Karpas-422 (cell line): ENCODE data around the gene EFHD2. TPM values are rescaled to one million over a fixed set of nuclear protein-coding genes. Genes with fewer than 3 reads are reported as not detected.

ENCODE experiments used
- DNase-seq: peaks from one replicate; pipeline ENCODE4 v3.0.0-alpha.2; 2015
- H2AFZ ChIP-seq: fragments of 200-600 bp; sonication (generic); 2 replicates; pipeline ENCODE4 v1.6.1; 2014; ENCODE audit warnings: antibody characterized with exemption, low read length, mixed read lengths
- H3K27ac ChIP-seq: fragments of 200-600 bp; sonication (generic); 2 replicates; pipeline ENCODE4 v1.5.1; 2014; ENCODE audit warnings: mild to moderate bottlenecking, low read length, moderate library complexity
- H3K27me3 ChIP-seq: fragments of 200-600 bp; sonication (generic); 2 replicates; pipeline ENCODE4 v1.6.1; 2014; ENCODE audit warnings: low read length, mixed read lengths
- H3K36me3 ChIP-seq: fragments of 200-600 bp; sonication (generic); 2 replicates; pipeline ENCODE4 v1.6.1; 2014; ENCODE audit warnings: low read length, mixed read lengths; ENCODE audit not compliant: insufficient read depth
- H3K4me1 ChIP-seq: fragments of 200-600 bp; sonication (generic); 2 replicates; pipeline ENCODE4 v1.6.1; 2014; ENCODE audit warnings: mild to moderate bottlenecking, low read length, mixed read lengths
- H3K4me2 ChIP-seq: fragments of 200-600 bp; sonication (generic); 2 replicates; pipeline ENCODE4 v1.6.1; 2014; ENCODE audit warnings: low read length, low read depth, mild to moderate bottlenecking; ENCODE audit not compliant: poor library complexity, severe bottlenecking
- H3K4me3 ChIP-seq: fragments of 200-600 bp; sonication (generic); 2 replicates; pipeline ENCODE4 v1.5.1; 2014; ENCODE audit warnings: mild to moderate bottlenecking, antibody characterized with exemption, low read length, mixed read lengths
- H3K79me2 ChIP-seq: fragments of 200-600 bp; sonication (generic); 2 replicates; pipeline ENCODE4 v1.6.1; 2014; ENCODE audit warnings: mild to moderate bottlenecking, low read length, mixed read lengths
- H3K9ac ChIP-seq: fragments of 200-600 bp; sonication (generic); 2 replicates; pipeline ENCODE4 v1.6.0; 2014; ENCODE audit warnings: low read length
- H3K9me2 ChIP-seq: fragments of 200-600 bp; sonication (generic), shearing (Covaris generic); replicated peaks from 2 replicates; pipeline ENCODE4 v1.6.0; 2014; ENCODE audit warnings: mild to moderate bottlenecking, low read length, moderate library complexity; ENCODE audit not compliant: insufficient read depth
- H3K9me3 ChIP-seq: fragments of 300-700, 200-600 bp; sonication (generic); 2 replicates; pipeline ENCODE4 v1.6.1; 2014; ENCODE audit warnings: low read length, mixed read lengths
- H4K20me1 ChIP-seq: fragments of 200-600 bp; sonication (generic); 2 replicates; pipeline ENCODE4 v1.6.1; 2014; ENCODE audit warnings: mild to moderate bottlenecking, antibody characterized with exemption, low read length, low read depth; ENCODE audit not compliant: insufficient read depth
- total RNA-seq: library from RNA; depleted of rRNA; stranded (reverse); fragments of >200 nt; shearing (Covaris generic); gene quantifications from 2 replicates; pipeline ENCODE4 v1.2.3, GENCODE V29; 2014; ENCODE audit warnings: low replicate concordance

The EFHD2 gene
- total RNA-seq, 1 experiment from 2014 or later, result 24.9 TPM

GRCh38 chr1:15412175-15412800, 2.6 kb downstream of the EFHD2 start:
- Histone ChIP-seq H3K9me3 (no peaks in the 10 kb centered on the region), H4K20me1 (peaks cover 18% of the 10 kb centered on the region; the same call in 1 of the 2 replicates), H3K79me2 (peaks cover 73% of the 10 kb centered on the region), H3K27me3 (no peaks in the 10 kb centered on the region), H3K36me3 (peaks cover 9% of the 10 kb centered on the region; the same call in 1 of the 2 replicates), H3K27ac (no peak overlapping the region), H3K9me2 (no peaks in the 10 kb centered on the region), H3K4me1 (peaks cover 21% of the 10 kb centered on the region), H3K4me2 (peak overlapping the region; percentile 97), H3K4me3 (peak overlapping the region; percentile 75; the same call in 1 of the 2 replicates), H3K9ac (peak overlapping the region; percentile 97; the same call in 1 of the 2 replicates), H2AFZ (no peak overlapping the region)
- DNase-seq, result no peak

- H3K4me2 ChIP-seq, result no peak overlapping the region
- peaks cover 21% of the 10 kb centered on the region for H3K4me1 ChIP-seq
- no peak for DNase-seq
- H3K27me3 ChIP-seq, result no peaks in the 10 kb centered on the region
- H3K9me2 ChIP-seq, result no peaks in the 10 kb centered on the region
- no peak overlapping the region for H3K27ac ChIP-seq
- H2AFZ ChIP-seq, result no peak overlapping the region
- H3K79me2 ChIP-seq, result peaks cover 77% of the 10 kb centered on the region
- H3K4me3 ChIP-seq, result no peak overlapping the region
- H3K9ac ChIP-seq, result no peak overlapping the region
- peaks cover 18% of the 10 kb centered on the region; the same call in 1 of the 2 replicates for H4K20me1 ChIP-seq
- no peaks in the 10 kb centered on the region for H3K9me3 ChIP-seq
- peaks cover 9% of the 10 kb centered on the region; the same call in 1 of the 2 replicates for H3K36me3 ChIP-seq
Observed at GRCh38 chr1:15412843-15413242, 3.2 kb downstream of the EFHD2 start.

- DNase-seq, result no peak
- H3K27ac ChIP-seq, result no peak overlapping the region
- H3K79me2 ChIP-seq, result peaks cover 82% of the 10 kb centered on the region
Observed at GRCh38 chr1:15413563-15414444, 4.1 kb downstream of the EFHD2 start.

GRCh38 chr1:15414445-15414983, 4.8 kb downstream of the EFHD2 start:
- no peak overlapping the region for H3K27ac ChIP-seq
- peaks cover 9% of the 10 kb centered on the region; the same call in 1 of the 2 replicates for H3K36me3 ChIP-seq
- H3K79me2 ChIP-seq, result peaks cover 89% of the 10 kb centered on the region
- H4K20me1 ChIP-seq, result peaks cover 18% of the 10 kb centered on the region; the same call in 1 of the 2 replicates
- no peak overlapping the region for H3K9ac ChIP-seq
- no peak overlapping the region for H2AFZ ChIP-seq
- DNase-seq, result no peak
- no peak overlapping the region for H3K4me2 ChIP-seq
- H3K27me3 ChIP-seq, result no peaks in the 10 kb centered on the region
- no peak overlapping the region for H3K4me3 ChIP-seq
- H3K4me1 ChIP-seq, result peaks cover 12% of the 10 kb centered on the region
- H3K9me2 ChIP-seq, result no peaks in the 10 kb centered on the region
- H3K9me3 ChIP-seq, result no peaks in the 10 kb centered on the region

More at GRCh38 chr1:15413563-15414444, 4.1 kb downstream of the EFHD2 start:
- H3K36me3 ChIP-seq, result peaks cover 9% of the 10 kb centered on the region; the same call in 1 of the 2 replicates
- no peaks in the 10 kb centered on the region for H3K9me3 ChIP-seq
- H3K4me2 ChIP-seq, result no peak overlapping the region
- H3K4me3 ChIP-seq, result no peak overlapping the region
- no peak overlapping the region for H3K9ac ChIP-seq
- H3K27me3 ChIP-seq, result no peaks in the 10 kb centered on the region
- peaks cover 18% of the 10 kb centered on the region; the same call in 1 of the 2 replicates for H4K20me1 ChIP-seq
- H3K4me1 ChIP-seq, result peaks cover 18% of the 10 kb centered on the region
- H3K9me2 ChIP-seq, result no peaks in the 10 kb centered on the region
- H2AFZ ChIP-seq, result no peak overlapping the region

- no peak overlapping the region for H3K4me3 ChIP-seq
- H3K9me3 ChIP-seq, result no peaks in the 10 kb centered on the region
- peaks cover 9% of the 10 kb centered on the region; the same call in 1 of the 2 replicates for H3K36me3 ChIP-seq
- H3K4me2 ChIP-seq, result no peak overlapping the region
- no peaks in the 10 kb centered on the region for H3K27me3 ChIP-seq
- H3K27ac ChIP-seq, result no peak overlapping the region
- H3K9me2 ChIP-seq, result no peaks in the 10 kb centered on the region
- peak; percentile 26 for DNase-seq
- no peak overlapping the region for H2AFZ ChIP-seq
- H3K79me2 ChIP-seq, result peaks cover 85% of the 10 kb centered on the region
- peaks cover 16% of the 10 kb centered on the region; the same call in 1 of the 2 replicates for H4K20me1 ChIP-seq
- no peaks in the 10 kb centered on the region for H3K4me1 ChIP-seq
- H3K9ac ChIP-seq, result no peak overlapping the region
Observed at GRCh38 chr1:15417059-15417934, 7.6 kb downstream of the EFHD2 start.

GRCh38 chr1:15418806-15419515, 9.3 kb downstream of the EFHD2 start:
- H3K4me3 ChIP-seq, result no peak overlapping the region
- peak; percentile 40 for DNase-seq
- no peaks in the 10 kb centered on the region for H3K9me2 ChIP-seq
- H4K20me1 ChIP-seq, result peaks cover 14% of the 10 kb centered on the region
- H3K27me3 ChIP-seq, result no peaks in the 10 kb centered on the region
- H3K4me1 ChIP-seq, result no peaks in the 10 kb centered on the region
- H3K9me3 ChIP-seq, result no peaks in the 10 kb centered on the region
- H3K79me2 ChIP-seq, result peaks cover 77% of the 10 kb centered on the region
- no peak overlapping the region for H2AFZ ChIP-seq
- H3K9ac ChIP-seq, result no peak overlapping the region
- H3K36me3 ChIP-seq, result peaks cover 9% of the 10 kb centered on the region; the same call in 1 of the 2 replicates
- no peak overlapping the region for H3K27ac ChIP-seq
- H3K4me2 ChIP-seq, result no peak overlapping the region

- Histone ChIP-seq H3K27ac (no peak overlapping the region), H4K20me1 (peaks cover 10% of the 10 kb centered on the region), H2AFZ (no peak overlapping the region), H3K36me3 (no peaks in the 10 kb centered on the region), H3K9ac (no peak overlapping the region), H3K79me2 (peaks cover 62% of the 10 kb centered on the region), H3K4me1 (no peaks in the 10 kb centered on the region), H3K27me3 (no peaks in the 10 kb centered on the region), H3K4me2 (no peak overlapping the region), H3K9me2 (no peaks in the 10 kb centered on the region), H3K4me3 (no peak overlapping the region), H3K9me3 (no peaks in the 10 kb centered on the region)
- DNase-seq, result peak; percentile 22
Observed at GRCh38 chr1:15420853-15421465, 11.3 kb downstream of the EFHD2 start.
